Stimulated activated CD4-positive, alpha-beta T cell treated with anti-CD3 and anti-CD28 coated beads, TNF-alpha, amount 100 ng/mL, for 24 hours (primary cell): ENCODE measurements around the gene TBC1D2.

Source experiments
- DNase-seq, 3 experiments: peaks; one replicate each; pipeline ENCODE4 v3.0.0-alpha.2; 2020; ENCODE audit warnings: low read depth in 3 of 3

Gene TBC1D2

GRCh38 chr9:98216391-98216790 lies 39.1 kb downstream of the TBC1D2 start:
- no peak for DNase-seq

GRCh38 chr9:98215821-98216220 lies 39.6 kb downstream of the TBC1D2 start:
- no peak for DNase-seq

GRCh38 chr9:98215271-98215670 lies 40.2 kb downstream of the TBC1D2 start:
- no peak for DNase-seq

- no peak for DNase-seq
Measured at GRCh38 chr9:98214811-98215210, 40.6 kb downstream of the TBC1D2 start.

- DNase-seq, result no peak
Measured at GRCh38 chr9:98211260-98211659, 44.2 kb downstream of the TBC1D2 start.

GRCh38 chr9:98210435-98210834 lies 45.0 kb downstream of the TBC1D2 start:
- no peak for DNase-seq

GRCh38 chr9:98209530-98209929 lies 45.9 kb downstream of the TBC1D2 start:
- DNase-seq, result no peak

GRCh38 chr9:98208635-98209034 lies 46.8 kb downstream of the TBC1D2 start:
- DNase-seq, result no peak

GRCh38 chr9:98207606-98208005 lies 47.8 kb downstream of the TBC1D2 start:
- no peak for DNase-seq

GRCh38 chr9:98206754-98207153 lies 48.7 kb downstream of the TBC1D2 start:
- no peak for DNase-seq

GRCh38 chr9:98204692-98205091 lies 50.8 kb downstream of the TBC1D2 start:
- DNase-seq, result no peak

GRCh38 chr9:98203153-98203552 lies 52.3 kb downstream of the TBC1D2 start:
- no peak for DNase-seq

- DNase-seq, result no peak
Measured at GRCh38 chr9:98202252-98202651, 53.2 kb downstream of the TBC1D2 start.

- no peak for DNase-seq
Measured at GRCh38 chr9:98201749-98202148, 53.7 kb downstream of the TBC1D2 start.

GRCh38 chr9:98201102-98201501 lies 54.3 kb downstream of the TBC1D2 start:
- DNase-seq, result no peak

- no peak for DNase-seq
Measured at GRCh38 chr9:98199388-98200033, 55.9 kb downstream of the TBC1D2 start.

GRCh38 chr9:98195671-98196070 lies 59.8 kb downstream of the TBC1D2 start:
- no peak for DNase-seq

GRCh38 chr9:98193336-98193944 lies 62.0 kb downstream of the TBC1D2 start:
- DNase-seq, result no peak

GRCh38 chr9:98192503-98193335 lies 62.7 kb downstream of the TBC1D2 start, which contains the start of gene CORO2A:
CORO2A (minus strand) TSS chr9:98192637; CDS start chr9:98157660, 34,977 bp downstream.
- DNase-seq, result peak; percentile 30 to 78 (median 49)

- DNase-seq, result peak in 1 of 3 experiments; percentile 12
Measured at GRCh38 chr9:98191671-98192502, 63.6 kb downstream of the TBC1D2 start.

- DNase-seq, result no peak
Measured at GRCh38 chr9:98191181-98191608, 64.3 kb downstream of the TBC1D2 start.

GRCh38 chr9:98190757-98191105 lies 64.7 kb downstream of the TBC1D2 start:
- DNase-seq, result no peak
